ENCODE measurements around the gene TMEM63C.
A peak's percentile ranks its signal among the peaks of the same experiment; 100 is the strongest.

The TMEM63C gene, protein sequence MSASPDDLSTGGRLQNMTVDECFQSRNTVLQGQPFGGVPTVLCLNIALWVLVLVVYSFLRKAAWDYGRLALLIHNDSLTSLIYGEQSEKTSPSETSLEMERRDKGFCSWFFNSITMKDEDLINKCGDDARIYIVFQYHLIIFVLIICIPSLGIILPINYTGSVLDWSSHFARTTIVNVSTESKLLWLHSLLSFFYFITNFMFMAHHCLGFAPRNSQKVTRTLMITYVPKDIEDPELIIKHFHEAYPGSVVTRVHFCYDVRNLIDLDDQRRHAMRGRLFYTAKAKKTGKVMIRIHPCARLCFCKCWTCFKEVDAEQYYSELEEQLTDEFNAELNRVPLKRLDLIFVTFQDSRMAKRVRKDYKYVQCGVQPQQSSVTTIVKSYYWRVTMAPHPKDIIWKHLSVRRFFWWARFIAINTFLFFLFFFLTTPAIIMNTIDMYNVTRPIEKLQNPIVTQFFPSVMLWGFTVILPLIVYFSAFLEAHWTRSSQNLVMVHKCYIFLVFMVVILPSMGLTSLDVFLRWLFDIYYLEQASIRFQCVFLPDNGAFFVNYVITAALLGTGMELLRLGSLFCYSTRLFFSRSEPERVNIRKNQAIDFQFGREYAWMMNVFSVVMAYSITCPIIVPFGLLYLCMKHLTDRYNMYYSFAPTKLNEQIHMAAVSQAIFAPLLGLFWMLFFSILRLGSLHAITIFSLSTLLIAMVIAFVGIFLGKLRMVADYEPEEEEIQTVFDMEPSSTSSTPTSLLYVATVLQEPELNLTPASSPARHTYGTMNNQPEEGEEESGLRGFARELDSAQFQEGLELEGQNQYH

DNA sequence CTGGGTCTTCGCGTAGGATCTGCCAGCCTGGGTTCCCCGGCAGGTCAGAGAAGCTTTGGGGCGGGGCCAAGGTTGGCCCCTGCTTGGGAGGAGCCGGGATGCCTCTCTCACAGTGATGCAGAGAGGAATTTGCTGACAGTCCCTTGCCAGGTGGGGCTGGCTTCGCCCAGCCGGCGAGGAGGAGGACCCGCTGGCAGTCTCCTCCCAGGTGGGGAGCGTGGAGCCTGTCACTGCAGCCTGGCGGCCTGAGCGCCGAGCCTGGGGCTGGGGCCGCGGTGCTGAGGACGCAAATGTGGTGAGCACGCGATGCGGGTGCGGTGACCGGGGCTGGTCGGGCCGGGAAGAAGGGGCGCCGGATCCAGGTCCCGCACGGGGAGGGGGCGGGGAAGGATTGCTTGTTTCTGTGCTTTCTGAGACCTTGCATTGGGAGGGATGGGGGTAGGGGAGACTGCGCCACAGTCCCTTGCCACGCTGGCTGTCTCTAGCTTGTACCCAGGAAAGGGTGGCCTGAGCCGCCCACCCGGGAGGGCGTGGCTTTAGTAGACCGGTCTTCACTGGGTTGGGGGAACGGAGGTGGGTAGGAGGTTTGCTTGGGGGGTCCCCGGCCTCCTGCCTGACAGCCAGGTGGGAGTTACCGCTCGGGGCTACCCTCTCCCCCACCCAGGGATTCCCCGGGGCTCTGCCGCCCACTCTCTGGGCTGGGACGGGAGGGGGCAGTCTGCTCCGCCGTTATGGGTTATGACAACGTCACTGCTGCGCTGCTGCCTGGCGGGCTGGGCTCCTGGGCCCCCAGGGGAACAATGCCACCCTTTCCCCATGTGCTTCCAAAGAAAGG is at the start of gene TMEM63C:
TSS of gene TMEM63C (plus strand) at position 196 of the 835 bp plus-strand sequence. CDS start 37,016 bp downstream, outside the sequence.
- no peak for DNase-seq

DNA sequence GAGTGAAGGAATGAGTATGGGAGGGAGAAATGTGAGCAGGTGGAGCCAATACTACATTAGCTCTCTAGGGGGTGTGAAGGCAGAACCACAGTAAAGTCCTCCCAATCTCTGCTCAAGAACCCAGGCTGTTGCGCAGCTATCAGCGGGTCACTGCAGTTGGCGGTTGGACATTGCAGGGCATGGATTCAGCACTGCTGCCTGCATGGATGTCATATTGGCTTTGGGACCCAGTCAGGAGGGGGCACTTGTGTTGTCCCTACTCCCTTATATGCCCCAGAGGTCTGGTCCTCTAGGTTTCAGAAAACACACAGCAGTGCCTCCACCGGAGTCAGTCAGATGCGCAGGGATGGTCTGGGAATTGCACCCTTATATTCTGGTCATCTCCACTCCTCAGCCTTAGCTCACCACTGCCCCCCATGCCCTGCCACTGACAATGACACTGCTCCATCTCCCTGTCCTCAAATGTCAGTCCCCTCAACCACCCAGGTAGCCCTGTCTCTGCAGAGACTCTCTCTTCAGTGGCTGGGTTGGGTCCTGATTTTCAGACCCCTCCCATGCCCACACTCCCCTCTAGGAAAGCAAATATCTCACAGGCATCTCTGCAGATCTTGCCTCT is 49.6 kb upstream of the TMEM63C start:
- DNase-seq: no peak

DNA sequence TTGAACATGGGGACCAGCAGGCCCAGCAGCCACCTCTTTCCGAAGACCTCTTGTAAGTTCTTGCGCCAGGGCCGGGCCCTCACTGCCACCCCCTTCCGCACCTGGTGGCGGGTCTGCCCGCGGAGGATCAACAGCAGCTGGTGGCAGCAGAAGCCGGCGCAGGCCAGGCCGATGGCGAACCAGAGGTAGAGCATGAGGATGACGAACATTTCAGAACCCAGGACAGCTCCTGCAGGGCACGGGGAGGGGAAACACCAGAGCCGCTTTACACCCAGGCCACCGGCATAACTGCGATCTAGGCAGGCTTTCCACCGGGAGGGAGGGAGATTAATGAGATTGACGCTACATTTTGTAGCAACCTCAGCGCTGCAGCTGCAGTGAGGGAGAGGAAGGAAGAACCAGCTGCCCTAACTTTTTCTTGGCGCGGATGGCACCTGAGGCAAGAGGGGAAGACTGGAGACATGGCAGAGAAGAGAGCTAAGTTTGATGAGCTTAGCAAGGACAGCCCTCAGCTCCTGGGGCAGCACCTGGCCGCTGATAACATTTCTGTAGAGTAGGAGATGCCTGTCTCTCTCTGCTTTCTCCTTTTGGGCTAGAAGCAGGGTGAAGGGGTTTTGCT is 47.8 kb upstream of the TMEM63C start:
- no peak for DNase-seq

DNA sequence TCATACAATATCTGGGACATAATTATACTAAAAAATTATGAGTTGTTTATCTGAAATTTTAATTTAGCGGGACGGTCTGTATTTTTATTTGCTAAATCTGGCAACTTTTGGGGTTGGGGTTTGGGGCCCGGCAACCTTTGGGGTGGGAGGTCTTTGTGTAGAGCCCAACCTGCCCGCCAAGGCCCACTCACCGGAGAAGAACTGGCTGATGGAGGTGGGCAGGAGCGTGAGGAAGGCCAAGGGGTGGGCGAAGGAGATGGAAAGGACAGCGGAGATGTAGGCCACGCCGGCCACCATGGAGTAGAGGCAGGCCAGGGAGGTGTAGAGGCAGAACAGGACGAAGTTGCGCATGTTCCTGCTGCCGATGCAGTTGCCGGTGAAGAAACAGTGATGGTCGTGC is 42.6 kb upstream of the TMEM63C start:
- DNase-seq: no peak

DNA sequence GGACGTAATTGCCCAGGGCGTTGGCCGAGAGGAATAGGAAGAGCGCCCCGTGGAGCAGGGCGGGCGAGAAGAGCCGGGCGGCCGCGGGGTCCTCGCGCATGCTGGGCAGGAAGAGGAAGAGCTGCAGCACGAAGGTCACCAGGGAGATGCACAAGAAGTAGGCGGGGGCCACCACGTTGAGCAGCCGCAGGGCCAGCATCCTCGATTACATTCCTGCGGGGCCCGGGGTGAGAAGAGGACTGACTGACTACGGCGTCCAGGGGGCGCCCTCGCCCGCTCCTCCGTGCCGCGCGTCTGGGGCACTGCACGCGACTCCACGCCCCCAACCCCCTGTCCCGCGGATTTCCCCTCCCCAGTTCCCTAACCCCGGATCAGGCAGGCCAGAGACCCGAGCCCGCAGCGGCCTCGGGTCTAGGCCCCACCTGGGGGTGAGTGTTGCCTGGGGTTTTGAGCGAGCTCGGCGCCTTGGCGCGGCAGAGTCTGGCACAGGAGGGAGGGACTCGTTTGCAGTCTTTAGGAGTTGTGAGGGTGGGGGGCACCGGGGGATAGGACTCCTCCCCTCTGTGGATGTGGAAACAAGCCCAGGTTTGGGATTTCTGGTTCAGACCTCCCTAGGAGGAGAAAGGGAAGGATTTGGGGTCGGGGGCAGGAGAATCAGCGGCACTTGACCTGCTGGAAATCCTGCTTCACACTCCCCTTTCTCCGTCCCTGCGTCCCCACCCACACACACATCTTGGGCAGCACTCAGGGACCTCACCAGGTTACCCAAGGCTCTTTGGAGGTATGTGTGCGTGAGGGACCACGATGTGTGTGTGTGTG is 41.8 kb upstream of the TMEM63C start:
- DNase-seq: peak in 1 of 2 donors; percentile 31

DNA sequence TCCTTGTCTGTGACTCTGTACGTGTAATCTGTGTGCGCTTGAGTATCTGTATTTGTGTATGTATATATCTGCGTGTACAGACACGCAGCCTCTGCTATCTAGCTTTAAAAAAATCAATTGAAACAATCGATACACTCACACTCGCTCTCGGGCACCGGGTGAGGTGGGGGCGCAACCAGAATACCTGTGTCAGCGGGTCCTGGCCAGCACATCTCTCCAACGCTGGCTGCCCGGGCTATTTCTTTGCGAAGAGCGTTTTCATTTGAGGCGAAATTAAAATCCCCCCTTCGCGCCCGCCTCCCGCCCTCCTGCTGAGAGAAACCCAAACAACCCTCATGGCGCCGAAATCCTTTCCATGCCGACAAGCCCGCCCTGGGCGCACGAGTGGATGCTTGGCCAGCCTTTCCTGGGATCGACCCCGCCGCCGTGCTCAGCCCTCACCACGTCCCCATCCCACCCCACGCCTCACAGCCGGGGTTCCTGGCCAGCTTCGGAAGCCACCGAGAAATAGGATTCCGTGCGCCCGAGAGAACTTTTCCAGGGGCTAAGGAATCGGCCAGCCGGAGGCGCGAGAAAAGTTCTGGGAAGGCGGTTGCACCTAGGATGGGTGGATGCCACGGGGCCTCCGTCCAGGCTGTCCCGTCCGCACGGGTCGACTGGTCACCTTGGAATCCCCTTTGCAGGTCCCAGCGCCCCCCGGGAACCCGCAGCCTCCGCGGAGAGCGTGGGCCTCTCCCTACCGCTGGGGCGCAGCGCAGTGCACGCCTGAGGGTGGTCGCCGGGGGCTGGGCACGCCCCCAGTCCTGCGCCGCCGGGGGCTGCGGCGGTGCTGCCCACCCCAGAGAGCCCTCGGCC is 41.0 kb upstream of the TMEM63C start:
- DNase-seq: no peak

DNA sequence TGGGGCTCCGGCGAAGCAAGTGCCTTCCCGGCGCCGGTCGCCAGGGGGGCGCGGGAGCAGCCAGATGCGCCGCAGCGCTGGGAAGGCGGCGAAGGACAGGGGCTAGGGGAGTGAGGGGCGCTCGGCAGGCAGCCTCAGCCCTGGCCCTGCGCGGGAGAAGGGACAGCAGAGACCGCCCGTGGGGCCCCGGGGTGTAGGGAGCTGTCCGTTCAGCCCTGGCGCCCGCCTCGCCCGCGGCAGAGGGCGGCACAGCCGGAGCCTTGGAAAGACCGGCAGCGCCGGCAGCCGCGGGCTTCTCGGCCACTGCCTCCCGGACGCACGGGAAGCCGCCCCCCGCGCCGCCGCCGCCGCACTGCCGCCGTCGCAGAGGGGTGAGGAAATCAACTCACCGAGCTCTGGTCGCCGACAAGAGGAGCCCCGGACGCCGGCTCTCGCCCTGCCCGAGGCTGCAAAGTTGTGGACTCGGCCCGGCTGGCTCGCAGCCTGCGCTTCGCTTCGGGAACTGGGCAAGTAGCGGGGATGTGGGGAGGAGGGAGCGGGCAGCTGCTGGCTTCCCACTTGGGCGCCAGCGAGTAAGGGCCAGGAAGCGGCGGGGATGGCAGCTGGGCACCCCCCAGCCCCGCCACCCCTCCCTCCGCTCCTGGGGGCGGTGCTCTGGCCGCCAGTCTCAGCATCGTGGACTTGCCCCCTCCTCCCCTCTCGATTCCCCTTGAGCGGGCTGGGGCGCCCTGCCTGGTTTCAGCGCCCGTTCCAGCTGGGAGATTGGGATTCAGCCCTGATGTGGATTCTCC is 40.2 kb upstream of the TMEM63C start, which contains the start of gene ZDHHC22:
TSS of gene ZDHHC22 (minus strand) at position 578 of the 791 bp plus-strand sequence. CDS start 2,053 bp downstream, outside the sequence.
- no peak for DNase-seq

DNA sequence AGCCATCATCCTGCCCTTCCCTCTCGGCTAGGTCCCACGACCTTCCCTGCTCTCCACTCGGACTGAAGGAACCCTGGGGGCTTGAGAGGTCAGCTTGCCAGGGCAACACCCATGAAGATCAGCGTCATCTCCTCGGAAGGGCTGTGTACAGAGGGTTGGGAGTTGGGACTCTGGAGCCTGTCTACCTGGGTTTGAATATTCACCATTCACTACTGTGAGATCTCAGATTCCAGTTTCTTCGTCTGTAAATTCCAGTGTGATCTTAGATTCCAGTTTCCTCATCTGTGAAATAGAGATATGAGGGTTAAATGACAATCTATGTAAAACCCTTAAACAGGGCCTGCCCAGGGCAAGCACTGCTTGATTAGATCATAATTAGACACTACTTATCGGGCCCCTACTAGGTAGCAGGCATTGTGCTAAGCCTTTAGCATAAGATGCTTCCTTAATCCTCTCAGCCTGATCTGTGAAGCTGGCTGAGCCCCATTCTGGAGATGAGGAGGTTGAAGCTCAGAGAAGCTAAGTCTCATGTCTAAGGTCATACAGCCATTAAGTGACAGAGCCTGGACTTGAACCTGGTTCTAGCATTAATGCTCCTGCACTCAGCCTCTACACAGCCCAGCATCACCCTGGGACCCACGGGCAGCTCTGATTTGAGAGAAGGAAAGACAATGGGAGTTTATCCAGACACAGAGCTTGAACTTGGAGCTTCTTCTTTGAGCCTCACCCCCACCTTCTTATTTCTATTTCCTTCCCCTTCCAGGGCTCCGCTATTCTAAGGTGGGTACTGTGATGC is 39.4 kb upstream of the TMEM63C start:
- no peak for DNase-seq

DNA sequence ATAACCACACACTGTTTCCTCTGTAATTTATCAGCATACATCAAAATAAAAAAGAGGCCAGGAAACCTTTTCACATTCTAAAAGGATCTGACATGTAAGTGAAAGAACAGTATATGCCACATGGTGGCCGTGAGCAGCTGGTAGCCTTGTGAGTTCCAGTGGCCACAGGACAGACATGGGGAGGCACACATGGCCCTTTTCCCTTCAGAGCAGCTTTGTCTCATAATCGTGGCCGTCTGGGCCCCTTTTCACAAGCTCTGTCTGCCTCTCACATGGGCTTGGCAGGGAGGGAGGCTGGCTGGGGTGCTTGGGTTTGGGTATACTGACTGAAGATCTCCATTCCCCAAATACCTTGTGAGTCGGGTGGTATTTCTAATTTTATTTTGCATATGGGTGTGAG is 38.5 kb upstream of the TMEM63C start:
- DNase-seq: no peak

DNA sequence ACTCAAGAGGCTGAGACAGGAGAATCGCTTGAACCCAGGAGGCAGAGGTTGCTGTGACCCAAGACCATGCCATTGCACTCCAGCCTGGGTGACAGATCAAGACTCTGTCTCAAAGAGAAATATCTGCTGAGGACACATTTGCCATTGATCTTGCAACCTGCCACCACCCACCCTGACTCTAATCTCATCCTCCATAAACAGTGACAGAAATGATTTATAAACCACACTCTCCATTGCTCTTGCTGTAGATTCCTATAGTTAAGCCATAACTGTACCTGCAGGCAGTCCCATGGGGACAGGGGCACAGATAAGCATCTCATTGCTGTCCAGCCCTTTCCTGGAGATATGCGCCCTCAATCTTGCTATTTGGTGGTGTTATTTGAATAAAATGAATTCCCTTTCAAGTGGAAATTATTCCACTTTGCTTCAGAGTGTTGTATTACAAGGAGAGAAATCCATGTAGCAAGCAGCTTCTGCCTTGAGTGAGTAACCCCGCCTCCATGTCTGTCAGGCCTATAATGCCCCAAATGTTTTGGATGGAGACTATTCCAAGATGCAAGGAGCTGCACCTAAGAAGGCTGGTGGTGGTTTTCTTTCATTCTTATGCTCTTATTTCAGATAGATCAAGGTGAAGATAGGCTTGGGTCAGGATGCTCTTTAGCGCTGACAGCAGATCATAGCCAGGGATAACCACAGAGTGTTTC is 37.0 kb upstream of the TMEM63C start:
- no peak for DNase-seq

DNA sequence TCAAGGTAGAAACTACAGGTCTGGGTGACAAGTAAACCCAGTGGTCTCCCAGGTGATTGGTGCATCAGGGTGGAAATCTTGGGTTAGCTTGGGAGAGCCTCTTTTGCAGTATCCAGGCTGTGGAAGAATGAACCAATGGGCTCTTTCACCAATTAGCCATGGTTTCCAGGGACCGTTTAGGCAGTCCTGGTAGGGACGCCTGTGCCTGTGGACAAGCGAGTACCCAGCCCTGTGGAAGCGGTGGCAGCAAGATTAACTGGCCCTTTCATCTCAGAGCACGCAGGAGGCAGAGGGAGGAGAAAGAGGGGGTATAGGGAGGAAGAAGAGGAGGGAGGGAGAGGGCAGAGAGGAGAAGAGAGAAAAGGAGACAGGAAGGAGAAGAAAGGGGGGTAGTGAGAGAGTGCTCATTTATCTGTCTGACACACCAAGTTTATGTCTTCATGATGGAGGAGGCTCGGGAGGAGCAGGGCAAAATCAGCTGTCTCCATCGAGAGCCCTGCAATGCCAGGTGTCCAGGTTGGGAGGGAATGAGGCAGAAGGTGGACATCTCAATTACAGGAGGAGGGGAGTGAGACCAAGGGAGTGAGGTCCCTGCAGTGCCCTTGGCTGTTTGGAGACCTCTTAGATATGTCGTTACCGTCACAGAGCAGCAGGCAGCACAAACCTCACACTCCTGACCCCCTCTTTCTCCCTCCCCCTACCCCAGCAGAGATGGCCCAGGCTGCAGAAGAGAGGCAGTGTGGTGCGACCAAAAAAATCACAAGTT is 35.4 kb upstream of the TMEM63C start:
- DNase-seq: no peak

DNA sequence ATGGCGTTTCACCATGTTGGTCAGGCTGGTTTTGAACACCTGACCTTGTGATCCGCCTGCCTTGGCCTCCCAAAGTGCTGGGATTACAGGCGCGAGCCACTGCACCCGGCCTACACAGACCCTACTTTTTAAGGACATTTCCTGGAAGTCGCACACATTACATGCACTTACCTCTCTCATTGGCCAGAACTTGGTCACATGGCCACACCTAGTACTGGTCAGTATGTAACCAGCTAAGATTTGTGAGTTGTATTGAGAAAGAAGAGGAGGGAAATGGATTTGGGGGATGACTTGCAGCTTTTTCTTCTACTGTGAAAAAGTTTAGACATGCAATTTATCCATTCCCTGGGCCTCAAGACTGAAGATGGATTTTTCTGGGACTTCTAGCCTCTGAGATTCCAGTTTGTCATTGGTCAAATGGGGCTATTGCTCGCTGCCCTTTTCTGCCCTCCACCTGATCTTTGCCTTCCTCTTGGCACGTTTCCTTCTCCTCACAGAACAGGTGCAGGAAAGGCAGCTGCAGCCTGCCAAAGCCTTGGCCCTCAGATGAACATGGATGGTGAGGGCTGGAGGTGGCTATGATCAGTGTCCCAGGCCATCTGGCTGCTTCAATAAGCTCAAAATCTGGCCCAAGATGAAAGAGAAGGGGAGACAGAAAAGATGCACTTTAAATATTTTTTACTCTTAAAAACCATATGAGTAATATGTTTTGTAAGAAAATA is 32.9 kb upstream of the TMEM63C start:
- no peak for DNase-seq

DNA sequence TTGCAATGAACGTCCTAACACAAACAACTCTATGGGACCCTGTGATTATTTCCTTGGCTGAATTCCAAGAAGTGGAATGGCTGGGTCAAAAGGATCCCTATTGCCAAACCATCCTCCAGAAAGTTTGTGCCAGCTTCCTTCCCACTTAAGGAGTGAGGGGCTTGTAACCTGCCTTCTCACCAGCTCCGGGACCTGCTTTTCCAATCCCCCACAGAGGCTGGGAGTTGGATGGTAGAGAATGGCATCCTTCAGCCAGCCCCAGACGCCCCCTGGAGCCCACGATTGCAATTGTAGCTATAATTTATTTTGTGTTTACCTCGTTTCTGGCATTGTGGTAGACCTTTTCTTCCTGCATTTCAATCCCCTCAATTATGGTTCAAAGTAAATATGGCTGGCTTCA is 30.4 kb upstream of the TMEM63C start:
- no peak for DNase-seq

DNA sequence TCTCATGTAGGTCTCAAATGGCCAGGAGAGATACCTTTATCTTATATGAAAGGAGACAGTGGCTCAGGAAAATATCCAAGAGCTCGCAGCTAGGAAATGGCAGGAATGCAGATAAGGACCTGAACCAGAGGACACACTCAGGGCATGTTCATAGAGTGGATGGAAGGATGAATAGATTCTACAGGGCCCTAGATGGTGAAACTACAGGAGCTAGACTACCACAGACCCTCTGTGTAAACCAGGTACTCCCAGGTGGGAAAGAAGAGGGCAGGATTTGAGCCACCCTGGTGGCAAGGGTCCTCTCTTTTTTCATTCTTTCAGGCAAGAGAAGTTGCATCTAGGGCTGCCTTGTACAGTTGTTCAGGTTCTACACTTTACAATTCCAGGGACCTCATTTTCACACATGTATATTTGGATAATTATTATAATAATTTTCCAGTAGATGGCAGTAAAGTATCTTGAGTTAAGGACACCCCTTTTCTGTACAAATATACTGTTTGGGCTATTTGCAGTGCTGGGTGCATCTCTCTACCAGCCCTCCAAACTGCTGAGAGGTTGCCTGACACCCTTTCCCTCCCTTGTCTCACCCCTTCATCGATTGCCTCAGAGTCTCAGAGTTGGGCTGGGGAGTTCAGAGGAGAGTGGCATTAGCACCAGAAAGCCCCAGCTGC is 29.5 kb upstream of the TMEM63C start:
- DNase-seq: no peak

DNA sequence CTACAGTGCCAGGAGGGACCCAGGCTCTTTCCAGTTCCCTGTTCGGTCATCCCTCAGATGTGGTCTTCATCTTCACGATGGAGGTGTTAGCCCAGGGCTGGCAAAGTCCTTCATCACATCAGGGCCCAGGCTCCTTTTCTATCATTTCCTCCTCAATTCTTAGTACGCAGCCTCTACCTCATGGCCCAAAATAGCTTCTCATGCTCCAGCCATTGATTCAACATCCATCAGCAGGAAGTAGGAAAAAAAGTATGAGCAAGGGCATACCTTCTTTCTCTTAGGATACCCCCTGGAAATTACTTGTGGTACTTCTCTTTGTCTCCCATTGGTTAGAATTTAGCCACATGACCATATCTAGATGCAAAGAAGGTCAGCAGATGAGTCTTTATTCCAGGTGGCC is 27.8 kb upstream of the TMEM63C start:
- no peak for DNase-seq

DNA sequence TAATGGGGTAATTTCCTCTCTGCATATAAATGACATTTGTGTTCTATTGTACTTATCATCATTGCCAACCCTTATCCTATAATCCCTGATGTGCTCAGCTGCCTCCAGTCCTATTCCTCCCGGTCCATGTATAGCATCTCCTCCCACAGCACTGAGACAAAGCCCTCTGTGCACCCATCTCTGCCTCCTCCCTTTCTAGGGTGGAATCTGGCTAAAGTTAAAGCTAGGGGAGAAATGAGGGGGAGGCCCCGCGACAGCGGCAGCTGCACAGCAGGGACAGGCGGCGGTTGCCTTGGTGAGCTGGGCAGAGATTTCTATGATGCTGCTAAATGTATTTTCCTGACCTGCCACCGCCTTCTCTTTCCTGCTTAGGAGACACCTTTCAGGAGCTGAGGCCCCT is 27.2 kb upstream of the TMEM63C start:
- DNase-seq: no peak
